Keratinocyte (primary cell): ENCODE measurements around the gene RPS2. TPM values are rescaled to one million over a fixed set of nuclear protein-coding genes. Genes with fewer than 3 reads are reported as not detected.
A peak's percentile ranks its signal among the peaks of the same experiment; 100 is the strongest.

Experiments used
- DNase-seq: peaks from one replicate; pipeline ENCODE4 v3.0.0-alpha.2; 2011; ENCODE audit warnings: low read depth, missing footprints, low spot score
- FAIRE-seq: peaks from 2 replicates; lab custom pipeline; 2011; peaks lifted over from hg19 to GRCh38; lab: Jason Lieb, UNC
- H2AFZ ChIP-seq: 2 replicates; pipeline ENCODE4 v1.6.0; 2012; ENCODE audit warnings: low read length, control low read depth, inconsistent platforms; ENCODE audit not compliant: control insufficient read depth
- H3K27ac ChIP-seq: 2 replicates; pipeline ENCODE4 v1.5.1; 2011; ENCODE audit warnings: low read length; ENCODE audit not compliant: control insufficient read depth, insufficient read depth
- H3K27me3 ChIP-seq: 3 replicates; pipeline ENCODE4 v1.6.0; 2011; ENCODE audit warnings: low read length; ENCODE audit not compliant: control insufficient read depth, insufficient read depth; ENCODE audit errors: extremely low read depth
- H3K36me3 ChIP-seq, 2 experiments: 2 replicates in 1 of 2; 3 replicates in 1 of 2; pipeline ENCODE4 v1.5.1; 2011; ENCODE audit warnings: low read length in 2 of 2, mild to moderate bottlenecking in 1 of 2; ENCODE audit not compliant: control insufficient read depth in 2 of 2, insufficient read depth in 2 of 2; ENCODE audit errors: extremely low read depth in 1 of 2
- H3K4me1 ChIP-seq: 3 replicates; pipeline ENCODE4 v1.5.1; 2011; ENCODE audit warnings: low read length; ENCODE audit not compliant: control insufficient read depth, insufficient read depth; ENCODE audit errors: extremely low read depth
- H3K4me2 ChIP-seq: 3 replicates; pipeline ENCODE4 v1.6.0; 2011; ENCODE audit warnings: low read depth, low read length; ENCODE audit not compliant: control insufficient read depth, insufficient read depth; ENCODE audit errors: extremely low read depth
- H3K4me3 ChIP-seq, 3 experiments: fragments of 200-600 bp in 1 of 3; sonication (generic) in 1 of 3; 2 replicates in 2 of 3; 3 replicates in 1 of 3; pipeline ENCODE4 v1.5.1; 2011 to 2016; ENCODE audit warnings: low read length in 3 of 3, mild to moderate bottlenecking in 3 of 3, control low read depth in 2 of 3, inconsistent platforms in 1 of 3, low read depth in 1 of 3, mixed read lengths in 1 of 3, mixed run types in 1 of 3, moderate library complexity in 1 of 3; ENCODE audit not compliant: control insufficient read depth in 2 of 3, insufficient read depth in 2 of 3; ENCODE audit errors: extremely low read depth in 1 of 3
- H3K79me2 ChIP-seq: 2 replicates; pipeline ENCODE4 v1.6.0; 2012; ENCODE audit warnings: low read length; ENCODE audit not compliant: control insufficient read depth, insufficient read depth
- H3K9ac ChIP-seq: 3 replicates; pipeline ENCODE4 v1.6.0; 2011; ENCODE audit warnings: low read length; ENCODE audit not compliant: control insufficient read depth, insufficient read depth; ENCODE audit errors: extremely low read depth
- H3K9me1 ChIP-seq: 3 replicates; pipeline ENCODE4 v1.6.0; 2011; ENCODE audit warnings: low read length; ENCODE audit not compliant: control insufficient read depth, insufficient read depth; ENCODE audit errors: extremely low read depth
- H3K9me3 ChIP-seq: 2 replicates; pipeline ENCODE4 v1.5.1; 2012; ENCODE audit warnings: low read depth, low read length; ENCODE audit not compliant: control insufficient read depth
- H4K20me1 ChIP-seq: 3 replicates; pipeline ENCODE4 v1.6.0; 2011; ENCODE audit warnings: low read length; ENCODE audit not compliant: control insufficient read depth, insufficient read depth; ENCODE audit errors: extremely low read depth
- EZH2 ChIP-seq: IDR thresholded peaks from one replicate; pipeline ENCODE4 v1.6.1; 2012; ENCODE audit warnings: inconsistent platforms, mild to moderate bottlenecking, low read length, moderate library complexity
- dilution Hi-C: fragments of 300-500 bp; cut with MboI; formaldehyde crosslinking; loops from one replicate; pipeline ENCODE4 v1.7.0; 2020; ENCODE audit warnings: low sequenced_read_pairs; ENCODE audit not compliant: extremely low pct_ligation_motif_present
- polyA plus RNA-seq, 5 experiments: library from polyadenylated mRNA; depleted of rRNA in 3 of 5; stranded (reverse) in 3 of 5; stranded (forward) in 1 of 5; unstranded in 1 of 5; fragments of >200 nt; gene quantifications; 1 replicate in 1 of 5; 2 replicates in 3 of 5; 3 replicates in 1 of 5; pipeline versions ENCODE4 v1.2.1 to v1.2.3, GENCODE V29; 2011 to 2012; ENCODE audit warnings: missing spikeins in 2 of 5, low read depth in 1 of 5, low replicate concordance in 1 of 5
- TF ChIP-seq, protein P1 (sequence below), 3 experiments: IDR thresholded peaks in 1 of 3; conservative IDR thresholded peaks in 1 of 3; optimal IDR thresholded peaks in 1 of 3; 2 replicates in 2 of 3; 3 replicates in 1 of 3; pipeline versions ENCODE3 to v1.5.1; 2011; ENCODE audit warnings: low read length in 3 of 3, mild to moderate bottlenecking in 3 of 3, moderate library complexity in 2 of 3, control low read depth in 1 of 3, inconsistent platforms in 1 of 3; ENCODE audit not compliant: insufficient read depth in 2 of 3; ENCODE audit errors: extremely low read depth in 1 of 3

The RPS2 gene
- polyA plus RNA-seq, 1 donor (not counting 4 experiments of a cell fraction or from before 2014, with no cell fraction given): 3,573 TPM

DNA sequence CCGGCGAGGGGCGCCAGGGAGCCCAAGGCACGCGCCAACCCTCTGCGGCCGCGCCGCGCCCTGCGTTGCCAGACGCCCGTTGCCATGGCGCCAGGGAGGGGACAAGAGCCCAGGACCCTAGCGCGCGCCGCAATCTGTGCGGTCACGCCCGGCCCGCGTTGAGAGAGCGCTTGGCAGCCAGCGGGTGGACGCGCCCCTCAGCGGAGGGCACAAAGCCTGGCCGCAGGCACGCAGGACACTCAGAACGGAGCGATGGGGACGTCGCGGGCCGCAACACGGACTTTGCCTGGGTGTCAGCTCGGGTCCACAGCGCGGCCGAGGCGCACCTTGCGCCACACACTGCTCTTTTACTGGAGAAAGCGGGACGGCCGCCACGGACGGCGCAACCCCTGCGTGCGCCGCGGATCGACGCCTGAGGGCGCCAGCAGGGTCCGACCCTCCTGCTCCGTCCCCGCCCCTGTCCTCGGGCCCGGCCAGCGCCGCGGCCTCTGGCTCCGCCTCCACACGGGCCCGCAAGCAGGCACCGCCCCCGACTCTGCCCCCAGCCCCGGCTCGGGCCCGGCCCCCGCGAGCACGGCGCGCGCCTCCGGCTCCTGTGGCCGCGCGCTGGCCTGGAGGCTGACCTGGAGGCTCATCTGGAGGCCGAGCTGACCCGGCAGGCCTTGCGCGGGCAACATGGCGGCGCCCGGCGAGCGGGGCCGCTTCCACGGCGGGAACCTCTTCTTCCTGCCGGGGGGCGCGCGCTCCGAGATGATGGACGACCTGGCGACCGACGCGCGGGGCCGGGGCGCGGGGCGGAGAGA is 19.1 kb upstream of the RPS2 start, which contains the start of gene GFER:
TSS of gene GFER (plus strand) at position 650 of the 803 bp plus-strand sequence. CDS start at position 676, 26 bp downstream.
- FAIRE-seq: no peak
- dilution Hi-C loops: no loop called here

GRCh38 chr16:1982991-1983543 is 18.4 kb upstream of the RPS2 start:
- no peak for TF ChIP-seq EZH2
- TF ChIP-seq, protein P1, sequence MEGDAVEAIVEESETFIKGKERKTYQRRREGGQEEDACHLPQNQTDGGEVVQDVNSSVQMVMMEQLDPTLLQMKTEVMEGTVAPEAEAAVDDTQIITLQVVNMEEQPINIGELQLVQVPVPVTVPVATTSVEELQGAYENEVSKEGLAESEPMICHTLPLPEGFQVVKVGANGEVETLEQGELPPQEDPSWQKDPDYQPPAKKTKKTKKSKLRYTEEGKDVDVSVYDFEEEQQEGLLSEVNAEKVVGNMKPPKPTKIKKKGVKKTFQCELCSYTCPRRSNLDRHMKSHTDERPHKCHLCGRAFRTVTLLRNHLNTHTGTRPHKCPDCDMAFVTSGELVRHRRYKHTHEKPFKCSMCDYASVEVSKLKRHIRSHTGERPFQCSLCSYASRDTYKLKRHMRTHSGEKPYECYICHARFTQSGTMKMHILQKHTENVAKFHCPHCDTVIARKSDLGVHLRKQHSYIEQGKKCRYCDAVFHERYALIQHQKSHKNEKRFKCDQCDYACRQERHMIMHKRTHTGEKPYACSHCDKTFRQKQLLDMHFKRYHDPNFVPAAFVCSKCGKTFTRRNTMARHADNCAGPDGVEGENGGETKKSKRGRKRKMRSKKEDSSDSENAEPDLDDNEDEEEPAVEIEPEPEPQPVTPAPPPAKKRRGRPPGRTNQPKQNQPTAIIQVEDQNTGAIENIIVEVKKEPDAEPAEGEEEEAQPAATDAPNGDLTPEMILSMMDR (optimal IDR thresholded peaks at IDR 0.05 in 1 of 3, IDR thresholded peaks at IDR 0.05 in 1 of 3, conservative IDR thresholded peaks at IDR 0.05 in 1 of 3; ENCODE audit: extremely low read depth in 1 of 3, insufficient read depth in 2 of 3, low read length in 3 of 3): no peak
- H3K4me2 ChIP-seq: peak overlapping the region; percentile 92
- H2AFZ ChIP-seq: no peak overlapping the region
- DNase-seq (no peak), FAIRE-seq (no peak)
- dilution Hi-C loops: no loop called here
- no peaks in the 10 kb centered on the region for H4K20me1 ChIP-seq
- H3K9me3 ChIP-seq: no peaks in the 10 kb centered on the region
- peaks cover 2% of the 10 kb centered on the region for H3K9me1 ChIP-seq
- peaks cover 2% of the 10 kb centered on the region for H3K79me2 ChIP-seq
- H3K4me3 ChIP-seq: no peak overlapping the region
- peaks cover 38% of the 10 kb centered on the region for H3K4me1 ChIP-seq
- no peak overlapping the region for H3K9ac ChIP-seq
- peaks cover 34% of the 10 kb centered on the region for H3K27me3 ChIP-seq
- H3K36me3 ChIP-seq: peaks cover 7 to 21% of the 10 kb centered on the region in 2 experiments
- H3K27ac ChIP-seq: no peak overlapping the region

More for the DNA sequence above, 19.1 kb upstream of the RPS2 start, which contains the start of gene GFER:
- H3K27ac ChIP-seq: peak within 1 kb of the TSS; percentile 8
- peaks cover 37% of the 10 kb centered on the region for H3K4me1 ChIP-seq
- H3K9me3 ChIP-seq: no peaks in the 10 kb centered on the region
- H3K27me3 ChIP-seq: peaks cover 38% of the 10 kb centered on the region
- peaks cover 7 to 14% of the 10 kb centered on the region in 2 experiments for H3K36me3 ChIP-seq
- peak within 1 kb of the TSS; percentile 92 for H3K4me2 ChIP-seq
- TF ChIP-seq EZH2: no peak
- TF ChIP-seq, protein P1 (optimal IDR thresholded peaks at IDR 0.05 in 1 of 3, IDR thresholded peaks at IDR 0.05 in 1 of 3, conservative IDR thresholded peaks at IDR 0.05 in 1 of 3; ENCODE audit: extremely low read depth in 1 of 3, insufficient read depth in 2 of 3, low read length in 3 of 3): peak in 2 of 3 experiments; percentile 1 to 66
- H3K9me1 ChIP-seq: peaks cover 2% of the 10 kb centered on the region
- DNase-seq: no peak
- no peaks in the 10 kb centered on the region for H4K20me1 ChIP-seq
- H3K9ac ChIP-seq: peak within 1 kb of the TSS; percentile 72
- peaks cover 2% of the 10 kb centered on the region for H3K79me2 ChIP-seq
- peak within 1 kb of the TSS; percentile 59 to 90 (median 81) for H3K4me3 ChIP-seq
- H2AFZ ChIP-seq: peak within 1 kb of the TSS; percentile 56
